ENCODE measurements around the gene BACH2.
"Not testable (repeated sequence)": the region's sequence is repeated elsewhere in the genome, so short reads cannot be mapped to it uniquely, and the experiment has no call there.

The BACH2 gene

GRCh38 chr6:90209527-90209926, 87.1 kb downstream of the BACH2 start:
- DNase-seq = no peak

- not testable (repeated sequence) for DNase-seq
These were observed 88.0 kb downstream of the BACH2 start for GRCh38 chr6:90208690-90209089.

GRCh38 chr6:90204327-90205056, 92.2 kb downstream of the BACH2 start:
- DNase-seq = no peak

- DNase-seq = no peak
These were observed 93.0 kb downstream of the BACH2 start for GRCh38 chr6:90203672-90204071.

GRCh38 chr6:90202156-90202555, 94.5 kb downstream of the BACH2 start:
- DNase-seq = no peak

- no peak for DNase-seq
These were observed 96.7 kb downstream of the BACH2 start for GRCh38 chr6:90199900-90200299.

- DNase-seq = no peak
These were observed 97.8 kb downstream of the BACH2 start for GRCh38 chr6:90198758-90199425.

- DNase-seq = no peak
These were observed 98.7 kb downstream of the BACH2 start for GRCh38 chr6:90197854-90198496.

GRCh38 chr6:90195094-90195829, 101.4 kb downstream of the BACH2 start:
- no peak for DNase-seq

GRCh38 chr6:90194371-90194841, 102.2 kb downstream of the BACH2 start:
- no peak for DNase-seq

GRCh38 chr6:90193359-90193758, 103.3 kb downstream of the BACH2 start:
- DNase-seq = no peak

GRCh38 chr6:90192857-90193256, 103.8 kb downstream of the BACH2 start:
- no peak for DNase-seq

- no peak for DNase-seq
These were observed 105.8 kb downstream of the BACH2 start for GRCh38 chr6:90190752-90191395.

- DNase-seq = no peak
These were observed 106.5 kb downstream of the BACH2 start for GRCh38 chr6:90190131-90190530.

GRCh38 chr6:90187437-90188121, 109.1 kb downstream of the BACH2 start:
- DNase-seq = no peak

- DNase-seq = no peak
These were observed 109.8 kb downstream of the BACH2 start for GRCh38 chr6:90186637-90187371.

GRCh38 chr6:90186026-90186425, 110.6 kb downstream of the BACH2 start:
- DNase-seq = no peak

GRCh38 chr6:90184334-90185298, 112.0 kb downstream of the BACH2 start:
- no peak for DNase-seq

GRCh38 chr6:90183587-90184333, 112.9 kb downstream of the BACH2 start:
- DNase-seq = no peak
